Measurements from ENCODE around the gene RNF212.

DNA sequence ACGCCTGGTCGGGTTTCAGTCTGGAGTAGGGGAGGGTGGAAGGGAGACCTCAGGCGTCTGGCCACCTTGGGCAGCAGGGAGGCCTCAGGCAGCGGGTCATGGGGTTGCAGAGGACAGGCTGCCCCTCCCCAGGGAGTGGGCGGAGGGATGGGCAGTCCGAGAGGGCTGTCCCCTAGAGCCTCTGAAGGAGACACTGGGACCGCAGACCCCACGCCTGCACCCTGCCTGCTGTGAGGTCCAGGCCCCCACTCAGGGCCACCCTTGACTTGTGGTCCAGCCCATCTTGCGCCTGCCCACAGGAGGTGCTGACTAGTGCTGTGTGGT, 85.5 kb downstream of the RNF212 start:
- TF ChIP-seq POLR2A (IDR thresholded peaks at IDR 0.05): no peak
- TF ChIP-seq, protein P1, sequence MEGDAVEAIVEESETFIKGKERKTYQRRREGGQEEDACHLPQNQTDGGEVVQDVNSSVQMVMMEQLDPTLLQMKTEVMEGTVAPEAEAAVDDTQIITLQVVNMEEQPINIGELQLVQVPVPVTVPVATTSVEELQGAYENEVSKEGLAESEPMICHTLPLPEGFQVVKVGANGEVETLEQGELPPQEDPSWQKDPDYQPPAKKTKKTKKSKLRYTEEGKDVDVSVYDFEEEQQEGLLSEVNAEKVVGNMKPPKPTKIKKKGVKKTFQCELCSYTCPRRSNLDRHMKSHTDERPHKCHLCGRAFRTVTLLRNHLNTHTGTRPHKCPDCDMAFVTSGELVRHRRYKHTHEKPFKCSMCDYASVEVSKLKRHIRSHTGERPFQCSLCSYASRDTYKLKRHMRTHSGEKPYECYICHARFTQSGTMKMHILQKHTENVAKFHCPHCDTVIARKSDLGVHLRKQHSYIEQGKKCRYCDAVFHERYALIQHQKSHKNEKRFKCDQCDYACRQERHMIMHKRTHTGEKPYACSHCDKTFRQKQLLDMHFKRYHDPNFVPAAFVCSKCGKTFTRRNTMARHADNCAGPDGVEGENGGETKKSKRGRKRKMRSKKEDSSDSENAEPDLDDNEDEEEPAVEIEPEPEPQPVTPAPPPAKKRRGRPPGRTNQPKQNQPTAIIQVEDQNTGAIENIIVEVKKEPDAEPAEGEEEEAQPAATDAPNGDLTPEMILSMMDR (IDR thresholded peaks at IDR 0.05): no peak
